HG03039 (cell line): ENCODE measurements around the gene FTH1.
"Not testable (repeated sequence)": the region's sequence is repeated elsewhere in the genome, so short reads cannot be mapped to it uniquely, and the experiment has no call there.

ENCODE experiments used
- ATAC-seq: cut with Tn5 transposase; IDR thresholded peaks from one replicate; pipeline ENCODE4 v1.9.1; 2021; ENCODE audit warnings: mild to moderate bottlenecking, moderate library complexity; ENCODE audit not compliant: unreplicated experiment

Gene FTH1

DNA sequence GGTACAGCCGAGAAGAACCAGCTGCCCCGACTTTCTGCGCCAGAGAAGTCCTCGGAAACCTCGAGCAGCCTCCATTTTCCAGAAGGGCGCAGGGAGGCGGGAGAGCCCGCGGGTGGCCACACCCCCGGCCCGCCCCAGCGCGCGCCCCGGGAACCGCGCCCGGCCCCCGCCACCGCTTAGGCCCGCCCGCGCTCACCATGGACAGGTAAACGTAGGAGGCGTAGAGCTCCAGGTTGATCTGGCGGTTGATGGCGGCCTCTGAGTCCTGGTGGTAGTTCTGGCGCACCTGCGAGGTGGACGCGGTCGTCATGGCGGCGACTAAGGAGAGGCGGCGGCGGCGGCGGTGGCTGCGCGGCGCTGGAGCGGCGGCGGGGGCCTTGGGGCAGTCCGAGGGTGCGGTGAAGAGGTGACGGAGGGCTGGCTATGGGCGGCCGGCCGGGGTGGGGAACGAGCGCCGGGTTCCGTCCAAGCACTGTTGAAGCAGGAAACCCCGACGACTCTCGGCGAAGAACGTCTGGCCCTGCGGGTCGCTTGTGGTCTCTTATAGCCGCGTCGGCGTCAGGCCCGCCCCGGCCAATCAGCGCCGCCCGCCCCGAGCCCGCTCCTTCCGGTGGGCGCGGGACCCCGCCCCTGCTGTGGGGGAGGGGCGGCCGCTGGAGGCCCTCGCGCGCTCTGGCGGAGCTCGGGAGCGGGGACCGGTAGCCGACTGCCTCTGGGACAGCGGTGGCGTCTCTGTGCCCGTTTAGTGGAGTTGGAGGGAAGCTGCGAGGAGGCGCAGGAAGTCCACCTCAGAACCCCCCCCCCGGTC is at the start of gene FTH1:
Gene FTH1 (minus strand): TSS at position 519 of the 808 bp plus-strand sequence. CDS start 209 bp downstream, at position 310.
- peak; percentile 48 for ATAC-seq

- ATAC-seq = no peak
These were observed 48.2 kb upstream of the FTH1 start for GRCh38 chr11:62015615-62016014.

DNA sequence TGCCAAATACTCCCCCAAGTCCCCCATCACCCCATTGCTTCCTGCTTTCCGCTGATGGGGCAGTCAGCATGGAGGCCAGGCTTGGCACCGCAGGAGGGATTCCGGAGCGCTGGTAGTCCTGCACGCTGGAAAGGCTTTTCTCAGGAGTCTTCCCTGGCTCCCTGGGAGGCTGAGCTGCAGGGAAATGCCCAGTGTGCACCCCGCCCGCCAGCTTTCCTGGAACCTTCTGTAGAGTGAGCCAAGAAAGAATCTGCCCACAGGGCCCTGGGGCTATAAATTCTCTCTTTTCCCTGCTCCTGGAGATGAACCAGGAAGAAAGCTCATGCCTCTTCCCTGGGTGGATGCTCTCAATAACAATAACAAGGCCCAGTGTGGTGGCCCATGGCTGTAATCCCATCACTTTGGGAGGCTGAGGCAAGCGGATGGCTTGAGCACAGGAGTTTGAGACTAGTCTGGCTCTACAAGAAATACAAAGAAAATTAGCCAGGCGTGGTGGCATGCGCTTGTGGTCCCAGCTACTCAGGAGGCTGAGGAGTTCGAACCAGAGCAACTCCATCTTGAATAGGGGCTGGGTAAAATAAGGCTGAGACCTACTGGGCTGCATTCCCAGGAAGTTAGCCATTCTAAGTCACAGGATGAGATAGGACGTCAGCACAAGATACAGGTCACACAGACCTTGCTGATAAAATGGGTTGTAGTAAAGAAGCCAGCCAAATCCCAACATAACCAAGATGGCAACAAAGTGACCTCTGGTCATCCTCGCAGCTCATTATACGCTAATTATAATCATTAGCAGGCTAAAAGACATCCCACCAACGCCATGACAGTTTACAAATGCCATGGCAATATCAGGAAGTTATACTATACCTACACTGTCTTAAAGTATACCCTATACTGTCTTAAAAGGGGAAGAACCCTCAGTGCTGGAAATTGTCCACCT is 46.4 kb upstream of the FTH1 start:
- ATAC-seq = no peak

DNA sequence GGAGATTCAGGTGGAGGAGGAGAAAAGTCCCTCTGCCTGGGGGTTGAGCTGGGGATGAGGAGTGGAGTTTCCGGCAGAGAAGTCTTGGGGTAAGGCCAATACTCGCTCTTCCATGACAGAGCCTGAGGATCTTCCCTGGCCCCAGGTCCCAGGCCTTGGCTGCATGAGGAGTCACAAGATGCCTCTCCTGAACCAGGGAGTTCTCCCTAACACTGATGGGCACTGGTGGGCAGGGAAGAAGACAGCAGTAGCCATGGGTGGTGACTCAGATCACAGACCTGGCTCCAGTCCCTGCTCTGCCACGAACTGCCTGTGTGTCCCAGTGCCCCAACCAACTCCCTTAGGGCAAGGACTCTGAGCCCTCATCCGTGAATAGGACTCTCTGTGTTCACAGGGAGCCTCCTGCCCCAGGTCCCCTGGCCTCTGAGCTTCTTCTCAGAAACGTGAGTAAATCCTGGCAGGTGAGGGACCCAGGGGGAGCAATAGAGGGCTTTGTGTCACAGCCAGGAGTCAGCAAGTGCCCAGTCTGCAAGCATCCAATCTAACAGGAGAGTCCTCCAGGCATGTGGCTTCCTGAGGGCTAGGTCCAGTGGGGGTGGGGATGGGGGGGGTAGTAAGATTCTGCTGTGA is 45.5 kb upstream of the FTH1 start:
- no peak for ATAC-seq

DNA sequence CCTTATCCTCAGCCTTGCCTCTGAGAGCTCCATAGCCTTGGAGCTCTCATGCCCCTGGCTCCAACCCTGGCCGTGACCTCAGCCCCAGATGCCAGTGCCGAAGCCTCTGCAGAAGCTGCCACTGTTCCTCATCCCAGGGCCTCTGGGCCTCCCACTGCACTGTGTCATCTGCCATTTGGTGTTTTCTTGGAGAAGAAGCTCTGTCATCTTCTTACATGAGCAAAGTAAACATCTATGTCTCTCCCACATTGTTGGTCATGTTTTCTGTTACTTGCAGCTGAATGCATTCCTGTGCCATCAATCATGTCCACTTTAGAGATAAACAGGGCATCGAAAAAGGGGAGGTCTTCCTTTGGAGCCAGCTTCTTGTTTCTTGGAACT is 45.0 kb upstream of the FTH1 start:
- ATAC-seq = no peak

GRCh38 chr11:62011881-62012280 is 44.4 kb upstream of the FTH1 start:
- no peak for ATAC-seq

- no peak for ATAC-seq
These were observed 43.6 kb upstream of the FTH1 start for GRCh38 chr11:62010935-62011528.

DNA sequence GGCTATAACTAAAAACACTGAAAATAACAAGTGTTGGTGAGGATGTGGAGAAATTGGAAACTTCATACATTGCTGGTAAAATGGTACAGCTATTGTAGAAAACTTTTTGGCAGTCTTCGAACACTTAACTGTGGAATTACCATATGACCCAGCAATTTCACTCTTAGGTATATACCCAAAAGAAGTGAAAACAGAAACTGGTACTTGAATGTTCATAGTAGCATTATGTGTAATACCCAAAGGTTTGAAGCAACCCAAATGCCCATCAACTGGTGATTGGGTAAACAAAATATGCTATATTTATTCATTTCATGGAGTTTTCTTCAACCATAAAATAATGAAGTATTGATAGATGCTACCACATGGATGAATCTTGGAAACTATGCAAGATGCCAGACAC is 40.8 kb upstream of the FTH1 start:
- ATAC-seq = no peak

DNA sequence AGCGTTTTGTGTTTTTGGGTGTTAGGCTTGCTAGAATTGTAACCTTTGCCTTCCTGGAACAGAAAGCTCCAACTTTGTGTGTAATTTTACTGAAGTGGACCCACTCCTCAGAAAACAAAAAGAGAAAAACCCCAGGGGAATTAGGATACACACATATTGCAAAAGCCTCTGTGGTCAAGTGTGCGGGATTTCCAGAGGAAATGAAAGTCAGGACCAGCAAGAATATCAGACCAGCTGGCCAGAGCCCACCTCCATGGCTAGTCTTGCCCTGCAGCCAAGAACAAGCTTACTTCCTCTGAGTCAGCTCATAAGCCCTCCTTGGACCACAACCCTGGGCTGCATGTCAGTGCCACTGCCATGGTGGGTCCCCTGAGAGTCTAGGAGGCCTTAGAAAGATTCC is 37.0 kb upstream of the FTH1 start:
- no peak for ATAC-seq

DNA sequence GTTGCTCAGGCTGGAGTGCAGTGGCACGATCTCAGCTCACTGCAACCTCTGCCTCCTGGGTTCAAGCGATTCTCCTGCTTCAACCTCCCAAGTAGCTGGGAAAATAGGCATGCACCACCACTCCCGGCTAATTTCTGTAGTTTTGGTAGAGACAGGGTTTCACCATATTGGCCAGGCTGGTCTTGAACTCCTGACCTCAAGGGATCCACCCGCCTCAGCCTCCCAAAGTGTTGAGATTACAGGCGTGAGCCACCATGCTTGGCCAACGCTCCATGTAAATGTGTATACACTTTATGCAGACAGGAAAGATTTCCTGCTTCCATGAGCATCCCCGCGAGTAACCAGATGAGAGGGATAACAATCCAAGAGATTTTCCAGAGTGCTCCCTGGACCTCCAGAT is 34.8 kb upstream of the FTH1 start:
- not testable (repeated sequence) for ATAC-seq

DNA sequence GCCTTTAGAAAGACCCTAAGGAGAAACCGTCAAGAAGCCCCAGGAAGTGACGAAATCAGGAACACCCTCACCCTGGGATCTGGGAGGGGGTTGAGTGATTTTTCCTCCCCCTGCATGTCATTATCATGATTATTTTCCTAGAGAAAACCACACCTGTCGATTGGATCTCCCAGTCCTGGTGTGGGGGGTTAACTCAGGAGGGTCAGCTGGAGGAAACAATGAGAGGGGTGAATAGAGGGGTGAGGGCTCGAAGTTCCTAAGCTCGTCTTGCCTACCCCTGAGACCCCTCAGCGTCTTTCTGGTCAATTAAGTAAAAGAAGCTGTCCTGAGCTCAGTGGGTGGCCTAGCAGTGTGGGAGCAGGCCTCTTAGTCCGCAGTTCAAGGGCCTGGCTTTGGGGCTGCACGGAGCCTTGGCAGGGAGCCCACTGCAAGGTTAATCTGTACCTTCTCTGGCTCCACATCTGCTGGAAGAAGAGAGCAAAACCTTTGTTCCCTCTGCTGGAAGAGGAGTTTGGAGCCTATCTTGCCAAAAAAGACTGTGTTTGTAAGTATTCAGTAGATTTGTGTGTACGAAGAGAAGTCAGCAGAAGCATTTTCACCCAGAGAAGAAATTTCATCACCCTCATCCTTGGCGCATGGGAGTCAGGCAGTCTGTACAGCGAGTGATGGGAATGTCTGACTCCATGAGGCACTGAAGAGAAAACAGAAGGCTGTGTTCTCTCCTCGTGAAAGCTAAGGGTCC is 34.2 kb upstream of the FTH1 start:
- no peak for ATAC-seq

DNA sequence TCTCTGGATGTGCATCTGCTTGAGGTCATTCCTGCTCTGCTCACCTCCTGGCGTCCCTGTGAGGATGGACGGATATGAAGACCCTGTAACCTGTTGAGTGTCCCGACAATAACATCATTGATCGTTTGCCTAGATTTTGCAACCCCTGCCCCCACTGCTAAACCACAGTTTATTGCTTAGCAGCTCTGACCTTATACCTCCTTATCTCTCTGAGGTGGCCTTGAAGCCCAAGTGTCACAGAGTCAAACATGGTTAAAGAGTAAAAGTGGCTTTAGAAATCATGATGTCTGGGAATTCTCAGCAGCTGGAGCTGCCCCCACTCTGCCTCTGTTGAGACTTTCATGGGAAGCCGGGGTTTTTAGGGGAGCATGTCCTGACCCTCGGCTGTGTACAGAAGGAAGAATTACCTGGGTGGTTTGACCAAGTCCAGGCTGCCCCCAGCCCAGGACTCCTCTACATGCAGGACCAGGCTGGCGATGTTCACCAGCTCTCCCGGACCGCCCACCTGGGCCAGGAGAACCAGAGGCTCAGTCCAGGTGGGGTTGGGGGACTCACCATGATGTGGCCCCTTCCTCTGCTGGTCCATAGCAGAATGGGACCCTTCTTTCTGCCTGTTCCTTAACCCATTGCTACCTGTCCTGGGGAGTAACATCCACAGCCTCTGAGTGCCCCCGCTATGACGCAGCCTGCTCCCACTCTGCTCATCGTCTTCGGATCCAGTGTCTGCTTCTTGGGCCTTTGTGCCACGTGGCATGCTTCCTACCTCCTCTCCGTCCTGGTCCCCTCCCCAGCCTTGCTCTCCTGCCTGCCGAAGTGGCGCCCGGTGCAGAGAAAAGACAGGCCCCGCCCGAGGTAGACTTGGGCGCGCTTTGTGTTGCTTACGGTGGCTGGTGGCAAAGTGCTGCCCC is 33.4 kb upstream of the FTH1 start:
- ATAC-seq = no peak

GRCh38 chr11:61999141-61999975 is 31.9 kb upstream of the FTH1 start:
- no peak for ATAC-seq

- ATAC-seq = no peak
These were observed 29.5 kb upstream of the FTH1 start for GRCh38 chr11:61996933-61997332.

- ATAC-seq = no peak
These were observed 27.5 kb upstream of the FTH1 start for GRCh38 chr11:61994981-61995380.

- no peak for ATAC-seq
These were observed 18.4 kb upstream of the FTH1 start for GRCh38 chr11:61985869-61986268.

DNA sequence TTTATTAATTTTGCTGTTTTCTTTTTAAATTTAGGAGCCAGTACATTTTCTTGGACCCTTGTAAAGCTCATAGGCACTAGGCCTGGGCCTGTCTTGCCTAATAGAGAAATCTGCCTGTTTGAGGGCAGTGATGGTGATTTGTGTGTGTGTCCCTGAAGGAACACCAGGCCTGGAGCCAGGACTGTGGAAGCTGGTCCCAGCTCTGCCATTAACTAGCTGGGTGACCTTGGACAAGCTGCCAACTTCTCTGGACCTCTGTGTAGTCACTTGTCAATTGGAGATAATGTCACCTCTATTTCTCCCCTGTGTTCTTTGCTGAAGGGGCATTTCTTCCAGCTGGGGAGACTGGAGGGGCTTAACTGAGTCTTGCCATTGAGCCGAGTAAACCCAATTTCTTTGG is 16.0 kb upstream of the FTH1 start:
- no peak for ATAC-seq

DNA sequence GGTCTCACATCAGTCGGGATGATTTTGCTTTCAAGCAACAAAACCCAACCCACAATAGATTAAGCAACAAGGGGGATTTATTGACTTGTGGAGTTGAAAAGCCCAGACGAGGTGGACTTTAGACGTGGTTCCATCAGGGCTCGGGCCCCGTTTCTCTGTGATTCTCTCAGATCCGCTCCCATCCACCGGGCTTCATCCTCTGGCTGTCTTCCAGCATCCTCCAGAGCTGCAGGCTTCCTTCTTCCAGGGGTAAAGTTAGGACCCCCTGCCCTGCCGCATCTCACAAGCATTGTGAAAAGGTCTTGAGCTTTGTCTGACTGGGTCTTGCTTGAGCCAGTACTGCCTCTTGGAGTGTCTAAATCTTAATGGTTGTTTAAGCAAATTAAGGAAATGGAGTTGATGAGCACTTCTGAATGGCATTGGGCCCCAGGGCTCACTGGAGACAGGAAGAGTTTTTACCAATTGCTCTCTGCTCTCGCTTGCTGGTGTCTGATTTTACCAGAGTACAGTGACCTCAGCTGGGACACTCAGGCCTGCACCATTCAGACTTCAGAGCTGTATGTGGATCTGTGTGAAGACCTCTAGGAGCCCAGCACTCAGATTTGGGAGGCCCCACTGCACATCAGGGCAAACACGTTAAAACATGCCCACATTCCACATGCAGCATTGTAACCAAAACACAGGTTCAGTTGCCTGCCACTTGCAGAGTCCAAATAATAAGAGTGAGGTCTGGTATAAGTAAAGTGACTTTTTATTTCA is 13.5 kb upstream of the FTH1 start:
- no peak for ATAC-seq
